ENCODE results near the gene CHD6. TPM values are rescaled to one million over a fixed set of nuclear protein-coding genes. Genes with fewer than 3 reads are reported as not detected.

Gene CHD6
- 90.5 TPM for total RNA-seq

DNA sequence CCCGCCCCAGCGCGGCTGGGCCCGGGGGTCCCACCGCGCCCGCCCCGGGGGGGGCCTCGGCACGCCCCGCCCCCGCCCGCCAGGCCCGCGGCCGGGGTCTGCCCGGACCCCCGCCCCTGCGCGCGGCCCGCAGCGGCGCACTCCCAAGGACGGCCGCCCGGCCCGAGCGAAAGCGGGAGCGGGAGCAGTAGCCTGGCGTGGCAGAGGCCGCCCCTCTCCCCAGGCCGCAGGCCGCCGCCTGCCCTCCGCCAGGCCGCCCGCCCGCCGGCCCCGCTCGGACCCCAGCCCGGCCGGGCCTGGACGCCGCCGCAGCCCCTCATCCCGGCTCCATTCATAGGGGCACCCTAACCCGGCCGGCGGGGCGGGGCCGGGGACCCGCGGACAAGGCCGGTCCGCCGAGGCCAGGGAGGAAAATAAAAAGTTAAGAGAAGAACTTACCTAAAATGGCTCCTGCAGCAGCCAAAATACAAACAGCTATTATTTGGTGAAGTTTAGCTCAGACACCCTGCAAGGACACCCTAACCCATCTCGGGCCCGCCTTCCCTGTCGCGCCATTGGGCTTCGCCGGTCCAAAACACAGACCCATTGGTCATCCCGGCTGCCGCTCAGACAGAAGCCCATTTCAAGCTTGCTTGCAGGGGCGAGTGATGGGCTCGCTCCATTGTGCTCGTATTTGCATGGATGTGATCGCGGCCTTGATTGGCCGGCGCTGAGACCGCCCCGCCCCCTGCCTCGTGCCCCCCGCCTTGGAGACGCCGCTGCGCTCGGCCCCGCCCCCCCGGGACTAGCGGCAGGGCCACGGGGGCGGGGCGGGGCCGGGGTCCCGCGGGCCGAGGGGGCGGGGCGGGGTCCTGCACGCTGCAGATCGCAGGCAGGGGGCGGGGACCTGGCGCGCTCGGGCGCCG lies at the start of gene CHD6:
CHD6 (minus strand) TSS at position 476 of the 905 bp plus-strand sequence. CDS start 67,040 bp downstream, outside the sequence.
- Histone ChIP-seq H3K27me3 (ENCODE audit: insufficient read depth, low read length) (no peaks in the 10 kb centered on the region), H3K4me1 (ENCODE audit: insufficient read depth, low read length) (peaks cover 31% of the 10 kb centered on the region), H3K9me3 (ENCODE audit: low read depth, low read length) (no peaks in the 10 kb centered on the region), H3K4me3 (ENCODE audit: low read length) (peak within 1 kb of the TSS; percentile 84)

GRCh38 chr20:41664584-41664983 lies 46.4 kb upstream of the CHD6 start:
- H3K9me3 ChIP-seq (ENCODE audit: low read depth, low read length), result no peaks in the 10 kb centered on the region
- H3K27me3 ChIP-seq (ENCODE audit: insufficient read depth, low read length), result no peaks in the 10 kb centered on the region
- no peak overlapping the region for H3K4me3 ChIP-seq (ENCODE audit: low read length)
- no peaks in the 10 kb centered on the region for H3K4me1 ChIP-seq (ENCODE audit: insufficient read depth, low read length)

DNA sequence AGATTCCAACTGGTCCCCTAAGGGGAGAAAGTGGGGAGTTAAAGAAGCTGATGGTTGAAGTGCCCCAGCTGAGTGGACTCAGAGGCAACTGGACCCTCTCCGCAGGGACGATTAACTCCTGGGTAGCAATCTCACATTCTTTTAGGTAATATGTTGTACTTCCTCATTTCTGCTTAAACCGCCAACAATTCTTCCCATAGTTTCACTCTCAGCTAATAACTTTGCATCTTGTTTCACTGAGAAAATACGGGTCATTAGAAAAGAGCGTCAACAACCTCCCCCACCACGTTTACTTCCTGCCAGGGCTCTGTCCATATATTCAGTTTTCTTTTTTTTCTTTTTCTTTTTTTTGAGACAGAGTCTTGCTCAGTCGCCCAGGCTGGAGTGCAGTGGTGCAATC lies 39.5 kb upstream of the CHD6 start:
- no peaks in the 10 kb centered on the region for H3K4me1 ChIP-seq (ENCODE audit: insufficient read depth, low read length)
- no peaks in the 10 kb centered on the region for H3K9me3 ChIP-seq (ENCODE audit: low read depth, low read length)
- no peak overlapping the region for H3K4me3 ChIP-seq (ENCODE audit: low read length)
- no peaks in the 10 kb centered on the region for H3K27me3 ChIP-seq (ENCODE audit: insufficient read depth, low read length)

DNA sequence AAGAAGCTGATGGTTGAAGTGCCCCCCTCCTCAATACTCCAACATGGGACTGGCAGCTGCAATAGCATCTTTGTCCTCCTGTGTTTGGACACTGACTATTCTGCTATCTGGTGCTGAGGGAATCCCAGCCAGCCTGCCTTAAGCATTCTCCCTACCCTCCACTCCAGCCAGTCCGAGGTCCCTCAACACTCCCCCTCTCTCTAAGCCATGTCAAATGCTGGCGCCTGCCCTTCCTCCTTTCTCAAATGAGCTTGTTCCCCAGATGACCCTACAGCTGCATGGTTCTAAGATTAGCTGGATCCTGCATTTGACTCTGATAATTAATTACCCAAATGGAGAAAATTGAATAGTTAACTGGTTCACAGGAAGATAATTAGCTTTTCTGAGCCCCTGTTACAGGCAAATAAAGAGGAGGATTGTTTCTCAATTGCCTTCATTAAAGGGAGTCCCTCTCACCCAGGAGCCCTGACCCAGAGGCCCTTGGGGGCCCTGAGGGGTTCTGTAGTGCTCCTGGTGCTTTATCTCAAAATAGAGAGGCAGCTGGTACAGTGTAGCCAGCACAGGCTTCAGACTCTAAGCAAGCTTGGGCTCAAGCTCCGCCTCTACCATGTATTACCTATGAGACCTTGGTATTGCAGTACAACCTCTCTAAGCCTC lies 37.9 kb upstream of the CHD6 start:
- Histone ChIP-seq H3K27me3 (ENCODE audit: insufficient read depth, low read length) (no peaks in the 10 kb centered on the region), H3K4me1 (ENCODE audit: insufficient read depth, low read length) (no peaks in the 10 kb centered on the region), H3K4me3 (ENCODE audit: low read length) (no peak overlapping the region), H3K9me3 (ENCODE audit: low read depth, low read length) (no peaks in the 10 kb centered on the region)

DNA sequence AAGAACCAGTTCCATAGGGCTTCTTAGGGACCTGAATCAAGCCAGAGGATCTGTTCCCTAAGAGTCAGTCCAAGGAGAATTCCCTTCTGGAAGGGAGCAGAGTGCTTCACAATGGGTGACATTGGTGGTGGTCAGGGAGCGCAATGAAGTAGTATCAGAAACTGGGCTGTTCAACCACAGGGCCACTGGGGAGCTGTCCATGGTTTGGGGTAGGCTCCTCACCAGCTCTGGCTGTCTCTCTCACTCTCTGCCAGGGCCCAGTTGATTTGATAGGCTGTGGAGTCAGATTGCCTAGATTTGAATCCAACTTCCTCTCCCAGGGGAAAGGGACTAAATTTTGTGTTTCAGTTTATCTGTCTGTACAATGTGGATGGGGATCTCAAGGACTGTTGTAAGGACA lies 36.7 kb upstream of the CHD6 start:
- Histone ChIP-seq H3K4me1 (ENCODE audit: insufficient read depth, low read length) (no peaks in the 10 kb centered on the region), H3K4me3 (ENCODE audit: low read length) (no peak overlapping the region), H3K9me3 (ENCODE audit: low read depth, low read length) (no peaks in the 10 kb centered on the region), H3K27me3 (ENCODE audit: insufficient read depth, low read length) (no peaks in the 10 kb centered on the region)

DNA sequence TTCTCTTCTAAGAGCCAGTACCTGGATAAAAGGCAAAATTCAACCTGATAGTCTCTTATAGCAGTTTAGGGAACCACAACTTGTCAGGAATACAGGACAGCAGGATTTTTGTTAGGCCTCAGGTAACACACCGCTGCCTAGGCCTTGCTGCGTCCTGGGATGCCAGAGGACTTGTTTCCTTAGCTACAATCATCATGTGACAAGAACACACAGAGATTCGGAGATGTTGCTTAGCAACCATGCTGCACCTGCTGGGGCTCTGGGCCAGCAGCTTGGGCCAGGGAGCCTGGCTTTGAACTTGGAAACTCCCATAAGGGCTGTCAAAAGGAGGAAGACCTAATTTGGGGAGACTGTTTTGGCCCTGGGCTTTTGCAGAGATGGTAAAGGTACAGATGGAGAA lies 36.1 kb upstream of the CHD6 start:
- Histone ChIP-seq H3K4me1 (ENCODE audit: insufficient read depth, low read length) (no peaks in the 10 kb centered on the region), H3K9me3 (ENCODE audit: low read depth, low read length) (no peaks in the 10 kb centered on the region), H3K27me3 (ENCODE audit: insufficient read depth, low read length) (no peaks in the 10 kb centered on the region), H3K4me3 (ENCODE audit: low read length) (no peak overlapping the region)

- no peaks in the 10 kb centered on the region for H3K9me3 ChIP-seq (ENCODE audit: low read depth, low read length)
- no peak overlapping the region for H3K4me3 ChIP-seq (ENCODE audit: low read length)
- H3K27me3 ChIP-seq (ENCODE audit: insufficient read depth, low read length), result no peaks in the 10 kb centered on the region
- no peaks in the 10 kb centered on the region for H3K4me1 ChIP-seq (ENCODE audit: insufficient read depth, low read length)
These were observed 32.2 kb upstream of the CHD6 start for GRCh38 chr20:41650231-41650948.

DNA sequence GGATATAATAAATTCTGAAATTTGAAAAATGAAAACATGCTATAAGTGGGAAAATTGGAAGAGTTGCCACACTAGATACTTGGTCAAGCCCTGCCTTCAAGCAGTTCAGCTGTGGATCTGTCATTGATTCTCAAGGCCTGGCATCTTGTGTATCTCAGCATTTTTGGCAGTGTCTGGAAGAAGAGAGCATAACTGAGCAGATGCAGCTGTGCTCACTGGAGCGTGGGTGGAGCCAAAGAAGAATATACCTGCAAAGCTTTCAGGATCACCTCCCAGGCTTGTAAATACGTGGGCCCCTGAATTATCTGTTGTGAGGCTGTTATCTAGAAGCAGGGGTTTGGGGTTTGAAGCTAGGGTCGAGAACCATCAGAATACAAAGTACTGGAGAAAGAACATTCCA lies 31.3 kb upstream of the CHD6 start:
- Histone ChIP-seq H3K9me3 (ENCODE audit: low read depth, low read length) (no peaks in the 10 kb centered on the region), H3K27me3 (ENCODE audit: insufficient read depth, low read length) (no peaks in the 10 kb centered on the region), H3K4me3 (ENCODE audit: low read length) (no peak overlapping the region), H3K4me1 (ENCODE audit: insufficient read depth, low read length) (no peaks in the 10 kb centered on the region)

- H3K4me3 ChIP-seq (ENCODE audit: low read length), result no peak overlapping the region
- no peaks in the 10 kb centered on the region for H3K27me3 ChIP-seq (ENCODE audit: insufficient read depth, low read length)
- no peaks in the 10 kb centered on the region for H3K9me3 ChIP-seq (ENCODE audit: low read depth, low read length)
- no peaks in the 10 kb centered on the region for H3K4me1 ChIP-seq (ENCODE audit: insufficient read depth, low read length)
These were observed 27.2 kb upstream of the CHD6 start for GRCh38 chr20:41645372-41645771.

DNA sequence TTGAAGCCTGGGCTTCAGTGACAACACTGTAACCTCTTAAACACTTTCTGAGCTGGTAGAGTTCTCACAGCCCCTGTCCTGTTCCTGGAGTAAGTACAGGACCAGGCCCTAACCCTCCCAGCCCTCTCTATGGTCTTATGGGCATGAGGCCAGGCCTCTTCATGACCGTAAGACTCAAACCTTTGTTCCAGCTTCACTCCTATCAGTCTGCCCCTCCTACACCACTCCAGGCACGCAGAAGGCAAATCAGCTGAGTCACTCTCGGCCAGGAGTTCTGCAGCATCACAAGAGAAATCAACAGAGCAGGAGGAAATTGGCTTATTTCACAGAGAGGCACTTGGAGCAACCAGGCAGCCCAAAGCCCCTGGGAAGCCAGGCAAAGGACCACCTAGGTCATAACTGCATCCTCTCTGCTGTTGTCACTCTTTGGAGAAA lies 25.3 kb upstream of the CHD6 start:
- Histone ChIP-seq H3K9me3 (ENCODE audit: low read depth, low read length) (no peaks in the 10 kb centered on the region), H3K27me3 (ENCODE audit: insufficient read depth, low read length) (no peaks in the 10 kb centered on the region), H3K4me1 (ENCODE audit: insufficient read depth, low read length) (no peaks in the 10 kb centered on the region), H3K4me3 (ENCODE audit: low read length) (no peak overlapping the region)

DNA sequence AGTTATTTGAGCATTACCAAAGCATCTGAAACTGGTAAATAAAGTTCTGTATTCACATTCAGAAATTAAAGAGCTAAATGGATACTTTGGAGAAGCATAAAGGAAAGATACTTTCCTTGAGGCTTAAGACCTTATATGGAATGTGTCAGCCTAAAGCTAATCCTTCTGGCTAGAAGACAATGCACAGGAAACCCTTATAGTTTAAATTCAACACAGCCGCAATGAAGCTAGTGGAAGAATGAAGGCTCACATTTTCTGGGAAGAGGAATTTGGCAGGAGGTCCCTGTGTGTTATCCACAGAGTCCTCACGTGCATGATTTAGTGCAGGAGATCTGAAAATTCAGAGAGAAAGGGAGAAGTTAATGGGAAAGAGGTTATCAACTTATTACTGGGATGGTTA lies 21.5 kb upstream of the CHD6 start:
- Histone ChIP-seq H3K9me3 (ENCODE audit: low read depth, low read length) (no peaks in the 10 kb centered on the region), H3K4me1 (ENCODE audit: insufficient read depth, low read length) (no peaks in the 10 kb centered on the region), H3K4me3 (ENCODE audit: low read length) (no peak overlapping the region), H3K27me3 (ENCODE audit: insufficient read depth, low read length) (peaks cover 12% of the 10 kb centered on the region)

DNA sequence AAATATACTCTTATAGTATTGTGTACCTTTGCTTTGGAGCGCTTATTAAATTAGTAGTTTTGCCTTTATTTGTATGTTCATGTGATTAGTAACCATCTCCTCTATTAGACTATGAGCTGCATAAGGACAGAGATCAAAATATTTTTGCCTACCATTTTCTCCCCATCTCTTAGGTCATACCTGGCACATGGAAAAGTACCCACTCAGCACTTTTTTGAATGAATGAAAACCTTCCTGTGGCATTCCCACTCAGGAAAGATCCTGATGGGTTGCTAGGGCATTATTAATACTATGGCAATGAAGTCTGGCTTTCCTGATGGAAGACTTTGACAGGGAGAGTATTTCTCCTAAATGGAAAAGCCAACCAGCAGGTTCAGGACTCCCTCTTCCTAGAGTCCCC lies 20.3 kb upstream of the CHD6 start:
- H3K27me3 ChIP-seq (ENCODE audit: insufficient read depth, low read length), result peaks cover 12% of the 10 kb centered on the region
- H3K9me3 ChIP-seq (ENCODE audit: low read depth, low read length), result no peaks in the 10 kb centered on the region
- H3K4me1 ChIP-seq (ENCODE audit: insufficient read depth, low read length), result no peaks in the 10 kb centered on the region
- no peak overlapping the region for H3K4me3 ChIP-seq (ENCODE audit: low read length)

- H3K27me3 ChIP-seq (ENCODE audit: insufficient read depth, low read length), result peaks cover 12% of the 10 kb centered on the region
- H3K4me1 ChIP-seq (ENCODE audit: insufficient read depth, low read length), result no peaks in the 10 kb centered on the region
These were observed 17.0 kb upstream of the CHD6 start for GRCh38 chr20:41635158-41635557.

GRCh38 chr20:41632896-41633295 lies 14.7 kb upstream of the CHD6 start:
- no peak overlapping the region for H3K4me3 ChIP-seq (ENCODE audit: low read length)
- H3K27me3 ChIP-seq (ENCODE audit: insufficient read depth, low read length), result peaks cover 9% of the 10 kb centered on the region
- no peaks in the 10 kb centered on the region for H3K4me1 ChIP-seq (ENCODE audit: insufficient read depth, low read length)
- H3K9me3 ChIP-seq (ENCODE audit: low read depth, low read length), result no peaks in the 10 kb centered on the region

More at GRCh38 chr20:41635158-41635557, 17.0 kb upstream of the CHD6 start:
- Histone ChIP-seq H3K9me3 (ENCODE audit: low read depth, low read length) (no peaks in the 10 kb centered on the region), H3K4me3 (ENCODE audit: low read length) (no peak overlapping the region)

DNA sequence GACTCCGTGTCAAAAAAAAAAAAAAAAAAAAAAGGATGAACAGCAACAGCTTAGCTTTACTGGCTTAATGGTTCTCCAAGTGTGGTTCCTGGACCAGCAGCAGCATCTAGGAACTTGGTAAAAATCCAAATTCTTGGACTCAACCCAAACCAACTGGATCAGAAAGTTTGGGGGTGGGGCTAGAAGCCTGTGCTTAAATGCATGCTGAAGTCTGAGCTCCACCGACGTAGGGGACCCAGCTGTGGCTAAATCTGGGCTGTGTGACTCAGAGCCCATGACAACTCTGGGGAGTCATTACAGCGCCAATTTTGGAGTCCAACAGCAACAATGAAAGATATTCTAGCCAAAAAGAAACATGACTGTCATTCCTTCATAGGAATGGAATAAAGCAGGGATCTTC lies 13.6 kb upstream of the CHD6 start:
- Histone ChIP-seq H3K27me3 (ENCODE audit: insufficient read depth, low read length) (peaks cover 9% of the 10 kb centered on the region), H3K9me3 (ENCODE audit: low read depth, low read length) (no peaks in the 10 kb centered on the region), H3K4me1 (ENCODE audit: insufficient read depth, low read length) (no peaks in the 10 kb centered on the region), H3K4me3 (ENCODE audit: low read length) (no peak overlapping the region)

Data from mononuclear cell (primary cell).